ENCODE results near the gene PIEZO2. TPM values are rescaled to one million over a fixed set of nuclear protein-coding genes. Genes with fewer than 3 reads are reported as not detected.

PIEZO2 gene
- total RNA-seq, 2 donors from 2014 or later: 0.63 to 3.0 TPM

GRCh38 chr18:11000071-11000470 lies 149.3 kb downstream of the PIEZO2 start:
- no peak overlapping the region for H3K27ac ChIP-seq
- H3K36me3 ChIP-seq: no peaks in the 10 kb centered on the region
- H3K9me3 ChIP-seq: peaks cover 0 to 13% of the 10 kb centered on the region in 2 donors
- H3K4me1 ChIP-seq: no peaks in the 10 kb centered on the region
- no peak for TF ChIP-seq CTCF (IDR thresholded peaks at IDR 0.05)
- DNase-seq (ENCODE audit: low spot score): no peak
- H3K4me3 ChIP-seq: no peak overlapping the region
- no peaks in the 10 kb centered on the region for H3K27me3 ChIP-seq

GRCh38 chr18:10997885-10998284 lies 151.5 kb downstream of the PIEZO2 start:
- no peak for DNase-seq (ENCODE audit: low spot score)
- no peaks in the 10 kb centered on the region for H3K36me3 ChIP-seq

GRCh38 chr18:10995550-10995949 lies 153.8 kb downstream of the PIEZO2 start:
- no peaks in the 10 kb centered on the region for H3K4me1 ChIP-seq
- H3K27me3 ChIP-seq: no peaks in the 10 kb centered on the region
- no peak overlapping the region for H3K27ac ChIP-seq
- H3K36me3 ChIP-seq: no peaks in the 10 kb centered on the region
- peaks cover 0 to 26% of the 10 kb centered on the region in 2 donors for H3K9me3 ChIP-seq
- no peak for DNase-seq (ENCODE audit: low spot score)
- H3K4me3 ChIP-seq: no peak overlapping the region
- no peak for TF ChIP-seq CTCF (IDR thresholded peaks at IDR 0.05)

More at GRCh38 chr18:10997885-10998284, 151.5 kb downstream of the PIEZO2 start:
- H3K4me1 ChIP-seq: no peaks in the 10 kb centered on the region
- no peak overlapping the region for H3K4me3 ChIP-seq
- H3K27ac ChIP-seq: no peak overlapping the region
- peaks cover 0 to 20% of the 10 kb centered on the region in 2 donors for H3K9me3 ChIP-seq
- H3K27me3 ChIP-seq: no peaks in the 10 kb centered on the region
- TF ChIP-seq CTCF (IDR thresholded peaks at IDR 0.05): no peak

GRCh38 chr18:10989486-10989885 lies 159.9 kb downstream of the PIEZO2 start:
- no peak overlapping the region for H3K27ac ChIP-seq
- no peaks in the 10 kb centered on the region for H3K36me3 ChIP-seq
- no peaks in the 10 kb centered on the region for H3K27me3 ChIP-seq
- DNase-seq (ENCODE audit: low spot score): no peak
- H3K4me1 ChIP-seq: no peaks in the 10 kb centered on the region
- no peak overlapping the region for H3K4me3 ChIP-seq
- peaks cover 12 to 50% of the 10 kb centered on the region in 2 donors for H3K9me3 ChIP-seq
- no peak for TF ChIP-seq CTCF (IDR thresholded peaks at IDR 0.05)

GRCh38 chr18:10985689-10986088 lies 163.7 kb downstream of the PIEZO2 start:
- Histone ChIP-seq H3K36me3 (no peaks in the 10 kb centered on the region), H3K27me3 (no peaks in the 10 kb centered on the region), H3K4me1 (no peaks in the 10 kb centered on the region), H3K9me3 (peaks cover 12 to 61% of the 10 kb centered on the region in 2 donors), H3K4me3 (no peak overlapping the region), H3K27ac (no peak overlapping the region)
- no peak for TF ChIP-seq CTCF (IDR thresholded peaks at IDR 0.05)
- DNase-seq (ENCODE audit: low spot score): no peak

GRCh38 chr18:10979411-10979810 lies 170.0 kb downstream of the PIEZO2 start:
- H3K27me3 ChIP-seq: no peaks in the 10 kb centered on the region
- DNase-seq (ENCODE audit: low spot score): no peak
- H3K4me3 ChIP-seq: no peak overlapping the region
- peaks cover 0 to 25% of the 10 kb centered on the region in 2 donors for H3K9me3 ChIP-seq
- no peaks in the 10 kb centered on the region for H3K36me3 ChIP-seq
- no peak overlapping the region for H3K27ac ChIP-seq
- H3K4me1 ChIP-seq: no peaks in the 10 kb centered on the region
- no peak for TF ChIP-seq CTCF (IDR thresholded peaks at IDR 0.05)

Data from right atrium auricular region (tissue), 2 donors.